Endometrium (tissue), 2 donors: Measurements from ENCODE around the gene LPCAT1.
"Not testable (repeated sequence)": the region's sequence is repeated elsewhere in the genome, so short reads cannot be mapped to it uniquely, and the experiment has no call there.

Experiments used
- FAIRE-seq: peaks from 2 replicates; lab custom pipeline; 2012; peaks lifted over from hg19 to GRCh38; lab: Jason Lieb, UNC
- donor health status: control.
- donor health status: control.

LPCAT1 gene

GRCh38 chr5:1523793-1524480 is at the start of gene LPCAT1:
Gene LPCAT1 (minus strand): TSS chr5:1523960. CDS start chr5:1523844, 116 bp downstream.
- no peak for FAIRE-seq

GRCh38 chr5:1571875-1572274 is 48.1 kb upstream of the LPCAT1 start:
- not testable (repeated sequence) for FAIRE-seq

GRCh38 chr5:1570975-1571374 is 47.2 kb upstream of the LPCAT1 start:
- no peak for FAIRE-seq

GRCh38 chr5:1568201-1568979 is 44.6 kb upstream of the LPCAT1 start:
- FAIRE-seq: no peak

- FAIRE-seq: not testable (repeated sequence)
Measured at GRCh38 chr5:1567527-1568200, 43.9 kb upstream of the LPCAT1 start.

- no peak for FAIRE-seq
Measured at GRCh38 chr5:1565737-1566734, 42.3 kb upstream of the LPCAT1 start.

GRCh38 chr5:1564824-1565736 is 41.3 kb upstream of the LPCAT1 start:
- no peak for FAIRE-seq

GRCh38 chr5:1564182-1564748 is 40.5 kb upstream of the LPCAT1 start:
- no peak for FAIRE-seq

GRCh38 chr5:1563617-1564181 is 39.9 kb upstream of the LPCAT1 start:
- FAIRE-seq: no peak

GRCh38 chr5:1563051-1563461 is 39.3 kb upstream of the LPCAT1 start:
- no peak for FAIRE-seq

- no peak for FAIRE-seq
Measured at GRCh38 chr5:1562599-1562998, 38.8 kb upstream of the LPCAT1 start.

GRCh38 chr5:1561402-1561929 is 37.7 kb upstream of the LPCAT1 start:
- FAIRE-seq: no peak

GRCh38 chr5:1560499-1560898 is 36.7 kb upstream of the LPCAT1 start:
- not testable (repeated sequence) for FAIRE-seq

GRCh38 chr5:1558944-1559343 is 35.2 kb upstream of the LPCAT1 start:
- FAIRE-seq: no peak

- no peak for FAIRE-seq
Measured at GRCh38 chr5:1557114-1557873, 33.5 kb upstream of the LPCAT1 start.

GRCh38 chr5:1555808-1556731 is 32.3 kb upstream of the LPCAT1 start:
- no peak for FAIRE-seq

GRCh38 chr5:1555011-1555807 is 31.4 kb upstream of the LPCAT1 start:
- FAIRE-seq: no peak
